PC-3 (cell line): ENCODE measurements around the gene PGLYRP4. TPM values are rescaled to one million over a fixed set of nuclear protein-coding genes. Genes with fewer than 3 reads are reported as not detected.

Source experiments
- ATAC-seq: fragments of 200-7000 bp; cut with Tn5 transposase; 2 replicates; pipeline ENCODE4 v1.9.1; 2020; ENCODE audit warnings: mild to moderate bottlenecking, moderate library complexity
- Bru-seq: library from RNA; stranded (reverse); fragments of 400-500 nt; gene quantifications from one replicate; lab custom pipeline; 2021; lab: Mats Ljungman, UMichigan
- BruChase-seq, 2 experiments: library from RNA; stranded (reverse); fragments of 400-500 nt; gene quantifications; one replicate each; lab custom pipeline; 2021; lab: Mats Ljungman, UMichigan
- BruUV-seq: library from RNA; stranded (reverse); fragments of 400-500 nt; replicated peaks from 2 replicates; lab custom pipeline; 2021; lab: Mats Ljungman, UMichigan
- CTCF ChIA-PET: fragments of 300-600 bp; sonication (Branson Sonifier 250); formaldehyde crosslinking; loops from one replicate; lab custom pipeline; 2022; ENCODE audit warnings: antibody characterized with exemption; lab: Charles Lee
- POLR2A ChIA-PET: fragments of 300-600 bp; sonication (Branson Sonifier 250); formaldehyde crosslinking; loops from one replicate; lab custom pipeline; 2022; ENCODE audit warnings: antibody characterized with exemption; ENCODE audit not compliant: unreplicated experiment; lab: Charles Lee
- DNase-seq: peaks from one replicate; pipeline ENCODE4 v3.0.0-alpha.2; 2015
- H2AFZ ChIP-seq: fragments of 300-600 bp; sonication (generic); 2 replicates; pipeline ENCODE4 v1.6.0; 2016; ENCODE audit warnings: antibody characterized with exemption, low read length
- H3F3A ChIP-seq: fragments of 300-600 bp; sonication (generic); one replicate; pipeline ENCODE4 v1.6.0; 2017; ENCODE audit warnings: antibody characterized with exemption, low read length, control low read depth, mild to moderate bottlenecking; ENCODE audit not compliant: unreplicated experiment
- H3K27ac ChIP-seq: fragments of 300-600 bp; sonication (generic); 2 replicates; pipeline ENCODE4 v1.5.1; 2016; ENCODE audit warnings: mild to moderate bottlenecking, low read length
- H3K27me3 ChIP-seq: fragments of 300-600 bp; sonication (generic); 2 replicates; pipeline ENCODE4 v1.6.1; 2016; ENCODE audit warnings: low read length, mixed read lengths
- H3K36me3 ChIP-seq: fragments of 300-600 bp; sonication (generic); 2 replicates; pipeline ENCODE4 v1.6.1; 2016; ENCODE audit warnings: low read depth, mixed run types, low read length, mixed read lengths
- H3K4me1 ChIP-seq: fragments of 300-600 bp; sonication (generic); 2 replicates; pipeline ENCODE4 v1.5.1; 2016; ENCODE audit warnings: low read length; ENCODE audit not compliant: insufficient read depth
- H3K4me2 ChIP-seq: fragments of 300-600 bp; sonication (generic); 2 replicates; pipeline ENCODE4 v1.6.0; 2016; ENCODE audit warnings: low read length
- H3K4me3 ChIP-seq: fragments of 300-600 bp; sonication (generic); 2 replicates; pipeline ENCODE4 v1.5.1; 2016; ENCODE audit warnings: mild to moderate bottlenecking, low read length, mixed read lengths
- H3K79me2 ChIP-seq: fragments of 300-600 bp; sonication (generic); 2 replicates; pipeline ENCODE4 v1.6.1; 2017; ENCODE audit warnings: low read length, mixed read lengths
- H3K9ac ChIP-seq: fragments of 300-600 bp; sonication (generic); 2 replicates; pipeline ENCODE4 v1.6.0; 2016; ENCODE audit warnings: mild to moderate bottlenecking, low read length
- H3K9me2 ChIP-seq: fragments of 300-600 bp; sonication (generic); replicated peaks from 2 replicates; pipeline ENCODE4 v1.6.1; 2016; ENCODE audit warnings: mixed run types, low read length, mixed read lengths
- H3K9me3 ChIP-seq: fragments of 300-600 bp; sonication (generic); 2 replicates; pipeline ENCODE4 v1.6.1; 2016; ENCODE audit warnings: low read length, mixed read lengths
- H4K20me1 ChIP-seq: fragments of 300-600 bp; sonication (generic); 2 replicates; pipeline ENCODE4 v1.6.1; 2016; ENCODE audit warnings: low read length, mixed read lengths
- CTCF ChIP-seq: fragments of 300-600 bp; sonication (generic); conservative IDR thresholded peaks from 2 replicates; pipeline ENCODE4 v1.5.1; 2017; ENCODE audit warnings: antibody characterized with exemption, low read depth, mild to moderate bottlenecking, low read length
- EZH2 ChIP-seq: fragments of 300-600 bp; sonication (generic); IDR thresholded peaks from one replicate; pipeline ENCODE4 v1.6.1; 2017; ENCODE audit warnings: antibody characterized with exemption, mild to moderate bottlenecking, low read length; ENCODE audit not compliant: unreplicated experiment
- EZH2phosphoT487 ChIP-seq: fragments of 300-600 bp; sonication (generic); IDR thresholded peaks from 2 replicates; pipeline ENCODE4 v1.6.1; 2018; ENCODE audit warnings: mild to moderate bottlenecking, antibody characterized with exemption, low read length, borderline replicate concordance
- intact Hi-C: fragments of 100-400 bp; cut with micrococcal nuclease; formaldehyde crosslinking; loops from 2 replicates; pipeline ENCODE4 v1.9.0; 2023
- long read RNA-seq: library from polyadenylated mRNA; unstranded; transcript quantifications from one replicate; pipeline ENCODE4 v2.0.0, GENCODE V29; 2021; ENCODE audit not compliant: unreplicated experiment
- total RNA-seq: library from RNA; depleted of rRNA; stranded (reverse); fragments of >200 nt; gene quantifications from 2 replicates; pipeline ENCODE4 v1.2.3, GENCODE V29; 2014; rRNA removed

Gene PGLYRP4
- total RNA-seq (not detected in 2 replicates), Bru-seq, nascent RNA (not detected), BruChase-seq, experiment 1, labeled RNA remaining after a 6-hour chase (not detected), BruChase-seq, experiment 2, labeled RNA remaining after a 2-hour chase (percentile 4 among the genes with signal in this experiment)
- long read RNA-seq, result 0 reads

GRCh38 chr1:153348511-153349362 is at the start of gene PGLYRP4:
TSS of gene PGLYRP4 (minus strand) at chr1:153348841. CDS start at chr1:153347932, 909 bp downstream.
- Histone ChIP-seq H3K4me2 (no peak within 1 kb of the TSS), H3K27me3 (peaks cover 77% of the 10 kb centered on the region), H3K36me3 (no peaks in the 10 kb centered on the region), H4K20me1 (no peaks in the 10 kb centered on the region), H3K4me3 (no peak within 1 kb of the TSS), H3K4me1 (peaks cover 5% of the 10 kb centered on the region; the same call in 1 of the 2 replicates), H3K79me2 (no peaks in the 10 kb centered on the region), H3K9ac (no peak within 1 kb of the TSS), H3K9me3 (no peaks in the 10 kb centered on the region), H3K9me2 (no peaks in the 10 kb centered on the region), H2AFZ (no peak within 1 kb of the TSS), H3F3A (no peaks in the 10 kb centered on the region), H3K27ac (no peak within 1 kb of the TSS)
- POLR2A ChIA-PET, result no interaction called here
- TF ChIP-seq EZH2phosphoT487, result no peak
- TF ChIP-seq EZH2, result no peak
- TF ChIP-seq CTCF, result no peak
- intact Hi-C loops, result no loop called here
- ATAC-seq, result no peak
- CTCF ChIA-PET, result no interaction called here
- no TSS peak for BruUV-seq
- DNase-seq, result peak; percentile 31

- Histone ChIP-seq H3K27me3 (peaks cover 70% of the 10 kb centered on the region), H3K36me3 (no peaks in the 10 kb centered on the region), H3K4me1 (peaks cover 14% of the 10 kb centered on the region), H3K9me2 (no peaks in the 10 kb centered on the region), H3F3A (no peaks in the 10 kb centered on the region), H3K4me2 (no peak overlapping the region), H3K4me3 (no peak overlapping the region), H4K20me1 (no peaks in the 10 kb centered on the region), H3K79me2 (no peaks in the 10 kb centered on the region), H3K9ac (no peak overlapping the region), H3K27ac (no peak overlapping the region), H3K9me3 (no peaks in the 10 kb centered on the region), H2AFZ (no peak overlapping the region)
- TF ChIP-seq EZH2 (no peak), CTCF (no peak), EZH2phosphoT487 (no peak)
- ATAC-seq (no peak), DNase-seq (no peak)
- no TSS peak for BruUV-seq
- intact Hi-C loops, result no loop called here
- ChIA-PET POLR2A (no interaction called here), CTCF (no interaction called here)
These were observed 49.4 kb upstream of the PGLYRP4 start for GRCh38 chr1:153397924-153398651.
